GM12875 (cell line): ENCODE measurements around the gene SRSF10.
"Not testable (repeated sequence)": the region's sequence is repeated elsewhere in the genome, so short reads cannot be mapped to it uniquely, and the experiment has no call there.

Source experiments
- H3K4me3 ChIP-seq: one replicate; pipeline ENCODE4 v1.5.1; 2011; ENCODE audit warnings: low read depth, low read length, control low read depth
- TF ChIP-seq, protein P1 (sequence below): IDR thresholded peaks from 2 replicates; pipeline ENCODE4 v1.5.1; 2011; ENCODE audit warnings: low read depth, mild to moderate bottlenecking, control low read depth, inconsistent platforms, low read length, moderate library complexity, borderline replicate concordance; ENCODE audit not compliant: insufficient read depth

Gene SRSF10

DNA sequence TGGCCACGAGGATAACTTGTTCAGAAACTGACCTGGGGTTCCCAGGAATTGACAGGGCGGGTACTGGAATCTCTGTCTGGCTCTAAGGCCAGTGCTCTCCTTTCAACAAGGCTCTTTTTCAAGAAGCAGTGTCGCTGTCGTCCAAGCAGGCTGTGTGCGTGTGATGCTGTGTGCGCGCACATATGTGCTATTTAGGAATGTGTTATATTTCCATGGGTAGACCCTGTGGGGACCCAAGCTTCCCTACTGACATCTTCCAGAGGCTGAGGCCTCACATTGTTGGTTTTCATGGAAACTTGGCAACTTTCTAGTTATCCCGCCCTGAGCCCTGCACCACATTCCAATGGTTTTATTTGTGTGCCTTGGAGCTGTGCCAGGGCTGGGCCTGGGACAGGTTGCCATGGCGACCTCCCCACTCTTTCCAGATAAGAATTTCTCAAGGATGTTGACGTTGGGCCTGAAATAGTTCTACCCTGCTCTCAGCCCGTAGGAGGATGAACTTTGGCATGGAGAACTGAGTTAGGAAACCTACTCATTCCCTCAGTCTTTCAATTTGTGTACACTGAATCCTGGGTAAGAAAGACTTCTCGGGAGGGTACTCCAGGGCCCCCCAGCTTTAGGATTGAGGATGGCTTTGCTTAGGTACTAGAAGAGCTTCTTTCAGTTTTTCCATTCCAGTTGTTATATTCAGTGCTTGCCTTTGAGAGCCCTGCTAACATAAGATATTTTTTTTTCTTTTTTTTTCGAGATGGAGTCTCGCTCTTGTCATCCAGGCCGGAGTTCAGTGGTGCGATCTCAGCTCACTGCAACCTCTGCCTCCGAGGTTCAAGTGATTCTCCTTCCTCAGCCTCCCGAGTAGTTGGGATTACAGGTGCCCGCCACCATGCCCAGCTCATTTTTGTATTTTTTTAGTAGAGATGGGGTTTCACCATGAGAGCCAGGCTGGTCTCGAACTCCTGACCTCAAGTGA lies 38.8 kb upstream of the SRSF10 start:
- H3K4me3 ChIP-seq = no peak overlapping the region
- TF ChIP-seq, protein P1, sequence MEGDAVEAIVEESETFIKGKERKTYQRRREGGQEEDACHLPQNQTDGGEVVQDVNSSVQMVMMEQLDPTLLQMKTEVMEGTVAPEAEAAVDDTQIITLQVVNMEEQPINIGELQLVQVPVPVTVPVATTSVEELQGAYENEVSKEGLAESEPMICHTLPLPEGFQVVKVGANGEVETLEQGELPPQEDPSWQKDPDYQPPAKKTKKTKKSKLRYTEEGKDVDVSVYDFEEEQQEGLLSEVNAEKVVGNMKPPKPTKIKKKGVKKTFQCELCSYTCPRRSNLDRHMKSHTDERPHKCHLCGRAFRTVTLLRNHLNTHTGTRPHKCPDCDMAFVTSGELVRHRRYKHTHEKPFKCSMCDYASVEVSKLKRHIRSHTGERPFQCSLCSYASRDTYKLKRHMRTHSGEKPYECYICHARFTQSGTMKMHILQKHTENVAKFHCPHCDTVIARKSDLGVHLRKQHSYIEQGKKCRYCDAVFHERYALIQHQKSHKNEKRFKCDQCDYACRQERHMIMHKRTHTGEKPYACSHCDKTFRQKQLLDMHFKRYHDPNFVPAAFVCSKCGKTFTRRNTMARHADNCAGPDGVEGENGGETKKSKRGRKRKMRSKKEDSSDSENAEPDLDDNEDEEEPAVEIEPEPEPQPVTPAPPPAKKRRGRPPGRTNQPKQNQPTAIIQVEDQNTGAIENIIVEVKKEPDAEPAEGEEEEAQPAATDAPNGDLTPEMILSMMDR = no peak

DNA sequence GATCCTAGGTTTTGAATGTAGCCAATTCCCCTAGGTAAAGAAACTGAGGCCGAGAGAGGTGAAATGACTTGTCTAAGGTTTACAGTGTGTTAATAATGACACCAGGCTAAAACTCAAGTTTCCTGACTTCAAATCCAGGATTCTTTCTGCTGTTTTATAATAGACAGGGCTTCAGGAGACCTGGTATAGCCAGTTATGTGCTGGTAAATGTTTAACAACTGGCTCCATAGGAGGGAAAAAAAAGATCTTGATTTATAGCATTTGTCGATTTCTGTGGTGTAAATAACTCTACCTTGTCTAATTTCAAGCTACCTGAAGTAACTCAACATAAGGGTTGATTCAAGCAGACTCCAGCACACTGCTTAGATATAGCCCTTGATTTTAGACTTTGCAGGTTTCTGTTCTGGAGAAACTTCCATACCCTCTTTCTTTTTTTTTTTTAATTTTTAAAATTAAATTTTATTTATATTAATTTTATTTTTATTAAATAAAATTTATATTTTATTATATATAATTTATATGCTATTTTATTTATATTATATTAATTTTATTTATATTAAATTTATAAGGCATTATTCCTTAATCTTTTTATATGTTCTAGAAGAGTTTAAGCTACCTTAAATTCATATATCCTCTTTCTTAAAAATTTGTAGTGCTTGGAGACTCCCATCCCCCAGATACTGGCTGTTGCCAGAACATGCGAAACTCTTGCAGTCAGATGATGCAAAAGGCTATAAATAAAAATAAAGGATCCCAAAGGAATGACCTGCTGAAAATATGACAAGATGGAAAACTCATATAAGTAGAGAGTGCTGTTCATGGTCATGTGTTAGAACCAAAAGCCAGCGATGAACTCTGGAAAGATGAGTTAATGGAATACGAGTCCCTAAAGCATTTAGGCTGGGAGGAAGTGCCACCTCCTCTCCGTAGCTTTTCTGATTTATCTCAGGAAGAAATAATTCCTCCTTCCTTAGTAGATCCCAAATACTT lies 35.4 kb upstream of the SRSF10 start:
- H3K4me3 ChIP-seq = no peak overlapping the region
- TF ChIP-seq, protein P1 = no peak

DNA sequence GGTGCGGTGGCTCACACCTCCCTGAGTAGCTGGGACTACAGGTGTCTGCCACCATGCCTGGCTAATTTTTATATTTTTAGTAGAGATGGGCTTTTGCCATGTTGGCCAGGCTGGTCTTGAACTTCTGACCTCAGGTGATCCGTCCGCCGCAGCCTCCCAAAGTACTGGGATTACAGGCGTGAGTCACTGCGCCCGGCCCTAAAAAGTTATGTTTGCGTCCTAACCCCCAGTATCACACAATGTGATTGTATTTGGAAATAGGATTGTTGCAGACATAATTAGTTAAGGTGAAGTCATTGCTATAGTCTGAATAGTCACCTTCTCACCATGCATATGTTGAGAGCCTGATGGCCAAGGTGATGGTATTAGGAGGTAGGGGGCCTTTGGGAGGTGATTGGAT lies 32.8 kb upstream of the SRSF10 start:
- not testable (repeated sequence) for H3K4me3 ChIP-seq

DNA sequence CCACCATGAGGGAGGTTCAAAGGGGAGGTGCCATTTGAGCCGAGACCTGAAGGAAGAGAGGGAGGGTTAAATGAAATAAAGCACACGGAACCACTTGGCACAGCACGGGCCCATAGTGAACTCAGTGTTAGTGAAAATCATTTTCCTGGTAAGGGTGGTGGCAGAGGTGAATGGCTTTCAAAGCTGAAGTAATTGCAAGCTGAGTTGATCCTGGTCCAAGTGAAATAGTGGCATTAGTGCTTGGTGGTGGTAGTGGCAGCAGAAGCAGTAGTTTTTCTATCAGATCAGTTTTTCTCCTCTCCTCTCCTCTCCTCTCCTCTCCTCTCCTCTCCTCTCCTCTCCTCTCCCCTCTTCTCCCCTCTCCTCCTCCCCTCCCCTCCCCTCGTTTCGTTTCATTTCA lies 30.5 kb upstream of the SRSF10 start:
- TF ChIP-seq, protein P1 = no peak
- H3K4me3 ChIP-seq = no peak overlapping the region

DNA sequence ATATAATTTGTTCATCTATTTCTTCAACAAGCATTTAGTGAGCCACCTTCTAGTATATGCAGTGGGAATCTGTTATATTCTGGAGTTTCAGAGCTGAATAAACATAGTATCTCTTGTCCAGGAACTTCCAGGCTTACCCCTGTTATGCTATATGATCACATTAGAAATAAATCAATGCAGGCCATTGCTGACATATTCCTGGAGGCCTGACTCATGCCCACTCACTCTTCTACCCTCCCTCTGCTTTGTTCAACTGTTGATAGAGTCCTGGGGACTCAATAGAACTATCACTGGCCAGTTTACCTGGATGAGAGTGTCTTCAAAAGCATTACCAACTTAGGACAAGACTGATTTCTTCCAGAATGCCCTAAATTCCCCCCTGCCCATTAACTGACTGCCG lies 29.3 kb upstream of the SRSF10 start:
- TF ChIP-seq, protein P1 = no peak
- H3K4me3 ChIP-seq = no peak overlapping the region

DNA sequence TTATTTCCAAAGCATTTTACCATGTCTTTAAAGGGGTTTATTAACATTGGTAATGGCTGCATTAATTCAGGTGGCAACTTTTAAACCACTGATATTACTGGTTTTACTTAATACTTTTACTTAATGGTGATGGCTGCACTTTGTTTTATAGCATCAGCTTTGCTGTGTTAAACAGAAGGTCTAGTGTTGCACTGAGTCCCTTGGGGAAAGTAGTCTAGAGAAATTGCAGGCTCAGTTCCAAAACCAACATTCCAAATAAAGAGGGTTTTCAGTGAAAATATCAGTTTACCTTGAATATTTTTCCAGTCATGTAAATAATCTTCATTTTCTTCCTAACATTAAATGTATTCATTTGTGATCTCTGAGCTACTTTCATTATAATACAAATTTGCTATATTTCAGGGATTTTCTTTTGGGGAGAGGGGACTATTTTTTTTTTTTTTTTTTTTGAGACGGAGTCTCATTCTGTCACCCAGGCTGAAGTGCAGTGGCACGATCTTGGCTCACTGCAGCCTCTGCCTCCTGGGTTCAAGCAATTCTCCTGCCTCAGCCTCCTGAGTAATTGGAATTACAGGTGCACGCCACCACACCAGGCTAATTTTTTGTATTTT lies 28.6 kb upstream of the SRSF10 start:
- H3K4me3 ChIP-seq = not testable (repeated sequence)

DNA sequence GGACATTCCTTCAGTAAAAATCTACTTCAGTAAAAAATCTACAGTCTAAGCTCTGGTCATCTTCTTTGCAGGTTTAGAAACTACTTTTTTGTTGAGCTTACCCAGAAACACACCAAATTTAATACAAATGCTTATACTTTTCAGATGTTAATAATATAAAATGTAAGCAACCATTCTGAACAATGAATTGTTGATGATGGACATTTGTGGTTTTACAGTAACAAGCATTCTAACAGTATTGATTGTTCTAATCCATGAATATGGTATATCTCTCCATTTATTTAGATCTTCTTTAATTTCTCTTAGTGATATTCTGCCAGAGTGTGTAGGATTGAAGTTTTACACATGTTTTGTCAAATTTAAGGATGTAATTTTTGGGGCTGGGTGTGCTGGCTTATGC lies 27.0 kb upstream of the SRSF10 start:
- no peak overlapping the region for H3K4me3 ChIP-seq

More for the DNA sequence above, 27.0 kb upstream of the SRSF10 start:
- TF ChIP-seq, protein P1 = no peak
